GM18858 (cell line): ENCODE data around the gene HOXA5.

Experiments
- ATAC-seq: cut with Tn5 transposase; IDR thresholded peaks from one replicate; pipeline ENCODE4 v1.9.1; 2021; ENCODE audit not compliant: unreplicated experiment

HOXA5 gene

DNA sequence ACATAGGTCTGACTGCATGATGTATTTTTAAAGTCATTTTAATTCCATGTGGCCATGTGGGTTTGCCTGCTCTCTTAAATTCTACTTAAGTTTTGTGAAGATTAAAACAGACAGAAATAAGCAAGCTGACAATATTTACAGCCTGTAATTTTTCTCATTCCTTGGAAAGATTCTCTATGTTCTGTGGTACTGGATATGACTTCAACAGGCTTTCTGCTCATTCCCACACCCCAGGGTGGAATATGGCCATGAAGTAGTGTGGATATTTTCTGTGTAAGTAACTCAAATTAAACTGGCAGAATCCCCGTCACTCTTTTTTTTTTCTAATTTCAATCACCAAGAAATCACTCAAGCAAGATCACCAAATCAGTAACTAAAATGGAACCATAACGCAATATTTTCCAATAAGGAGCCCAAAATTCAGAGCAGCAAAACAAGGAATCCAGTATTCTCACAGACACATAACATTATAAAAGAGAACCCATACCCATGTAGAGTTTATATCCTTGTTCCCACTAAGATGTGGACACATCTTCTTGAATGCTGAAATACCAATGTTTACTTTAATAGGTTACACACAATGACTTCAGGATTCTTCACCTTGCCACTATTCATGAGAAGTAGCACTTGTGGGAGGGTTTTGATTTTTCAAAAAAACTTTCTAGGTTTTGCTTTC, 5.7 kb downstream of the HOXA5 start:
- no peak for ATAC-seq

DNA sequence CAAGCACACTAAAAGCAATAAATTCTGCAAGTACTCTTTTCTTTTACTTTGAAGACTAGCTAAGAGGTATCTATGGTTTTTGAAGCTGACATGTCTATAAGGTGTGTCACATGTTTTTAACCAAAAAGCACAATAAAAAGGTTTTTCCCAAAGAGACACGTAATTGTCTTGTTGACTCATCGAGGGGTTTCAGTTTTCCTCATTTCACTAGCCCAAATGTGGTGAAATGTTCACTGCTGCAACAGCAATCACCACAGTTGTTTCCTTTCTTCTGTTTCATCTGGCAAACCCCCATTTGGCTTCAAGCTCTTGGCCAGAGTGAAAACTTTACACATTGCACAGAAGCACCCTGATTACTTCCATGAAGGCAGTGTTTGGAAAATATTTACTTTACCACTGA, 9.1 kb downstream of the HOXA5 start:
- no peak for ATAC-seq

DNA sequence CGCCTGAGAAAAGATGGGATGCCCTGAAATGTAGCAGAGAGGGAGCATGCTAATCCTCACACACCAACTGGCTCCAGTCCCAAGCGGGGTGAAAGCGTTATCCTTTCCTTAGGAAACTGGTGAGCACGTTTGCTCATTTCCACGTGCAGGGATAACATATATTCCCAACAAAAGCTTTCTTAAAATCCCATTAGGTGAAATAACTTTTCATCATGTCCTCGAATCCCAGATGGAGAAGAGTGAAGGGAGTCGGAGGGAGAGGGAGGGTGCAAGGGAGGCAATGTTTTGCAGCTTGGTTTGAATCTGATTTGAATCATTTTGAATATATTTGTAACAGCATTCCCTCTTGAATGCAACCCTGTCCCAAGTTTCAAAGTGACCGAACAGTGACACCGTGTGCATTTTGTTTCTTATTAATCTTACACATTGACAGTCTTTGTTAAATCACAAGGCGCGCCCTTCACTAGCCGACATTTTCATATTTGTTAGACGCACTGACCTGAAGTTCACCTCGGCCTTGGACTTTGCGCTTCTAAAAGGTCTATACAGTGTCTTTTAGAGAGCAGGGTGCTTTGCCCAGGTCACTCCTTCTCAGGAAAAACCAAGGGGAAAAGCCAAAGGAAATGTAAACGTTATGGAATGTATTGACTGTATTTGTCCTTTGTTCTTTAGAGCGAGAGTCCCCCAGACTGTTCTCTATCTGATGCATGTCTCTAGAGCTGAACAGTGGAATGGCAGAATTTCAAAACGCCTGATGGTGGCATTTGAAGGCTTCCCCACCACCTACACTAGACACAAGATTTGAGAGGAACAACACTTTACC, 9.9 kb downstream of the HOXA5 start:
- no peak for ATAC-seq

DNA sequence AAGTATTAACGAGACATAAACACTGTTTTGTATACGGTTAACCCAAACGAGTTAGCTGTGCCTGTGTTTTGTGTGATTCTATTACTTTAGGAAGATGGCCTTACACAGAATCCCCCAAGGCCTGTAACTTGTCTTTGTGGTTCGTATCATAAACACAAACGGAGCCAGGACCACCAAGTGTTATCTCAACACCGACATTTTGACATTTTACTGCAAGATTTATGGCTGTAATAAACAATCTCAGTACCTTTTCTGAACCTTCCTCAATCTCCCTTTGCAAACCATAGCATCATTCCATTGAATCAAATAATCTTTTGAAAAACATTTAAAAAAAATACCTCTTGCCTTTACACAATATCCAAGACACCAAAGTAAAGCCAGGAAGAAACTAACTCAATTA, 10.5 kb downstream of the HOXA5 start:
- ATAC-seq, result no peak

DNA sequence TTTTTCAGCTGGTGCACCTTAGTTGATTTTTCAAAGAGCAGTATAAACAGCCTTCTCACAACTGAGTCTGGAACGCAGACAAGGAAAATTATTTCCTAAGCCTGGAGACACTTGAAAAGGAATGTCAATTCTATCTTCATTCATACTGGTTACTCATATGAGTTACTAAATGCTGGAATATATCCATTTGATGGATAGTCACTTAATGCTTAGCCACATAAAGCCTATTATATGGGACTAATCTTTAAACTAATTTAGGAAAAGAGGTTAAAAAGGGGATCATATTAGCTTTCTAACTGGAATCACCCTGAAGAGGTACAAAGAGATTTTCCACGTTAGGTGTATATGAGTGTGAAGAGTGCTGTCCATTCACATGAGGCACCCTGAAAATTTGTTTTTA, 11.3 kb downstream of the HOXA5 start:
- ATAC-seq, result no peak

DNA sequence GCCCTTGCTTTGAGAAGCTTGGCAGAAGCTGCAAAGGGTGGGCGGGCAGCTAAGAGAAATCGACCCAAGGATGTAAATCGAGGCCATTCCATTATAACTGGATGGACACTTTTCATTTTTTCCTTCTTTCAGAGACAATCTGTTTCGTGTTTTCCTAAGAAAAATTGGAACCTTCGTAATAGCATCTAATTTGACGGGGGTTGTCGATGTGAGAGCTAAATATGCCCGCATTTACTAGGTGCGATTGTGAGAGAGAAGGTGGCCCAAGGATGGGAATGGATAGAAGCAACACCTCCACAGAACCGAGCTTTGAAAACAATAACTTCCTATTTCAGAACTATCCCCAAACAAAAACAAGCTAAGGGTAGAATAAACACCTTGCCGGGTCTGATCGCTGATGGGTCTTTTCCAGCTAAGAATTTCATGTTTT, 12.1 kb downstream of the HOXA5 start:
- no peak for ATAC-seq

DNA sequence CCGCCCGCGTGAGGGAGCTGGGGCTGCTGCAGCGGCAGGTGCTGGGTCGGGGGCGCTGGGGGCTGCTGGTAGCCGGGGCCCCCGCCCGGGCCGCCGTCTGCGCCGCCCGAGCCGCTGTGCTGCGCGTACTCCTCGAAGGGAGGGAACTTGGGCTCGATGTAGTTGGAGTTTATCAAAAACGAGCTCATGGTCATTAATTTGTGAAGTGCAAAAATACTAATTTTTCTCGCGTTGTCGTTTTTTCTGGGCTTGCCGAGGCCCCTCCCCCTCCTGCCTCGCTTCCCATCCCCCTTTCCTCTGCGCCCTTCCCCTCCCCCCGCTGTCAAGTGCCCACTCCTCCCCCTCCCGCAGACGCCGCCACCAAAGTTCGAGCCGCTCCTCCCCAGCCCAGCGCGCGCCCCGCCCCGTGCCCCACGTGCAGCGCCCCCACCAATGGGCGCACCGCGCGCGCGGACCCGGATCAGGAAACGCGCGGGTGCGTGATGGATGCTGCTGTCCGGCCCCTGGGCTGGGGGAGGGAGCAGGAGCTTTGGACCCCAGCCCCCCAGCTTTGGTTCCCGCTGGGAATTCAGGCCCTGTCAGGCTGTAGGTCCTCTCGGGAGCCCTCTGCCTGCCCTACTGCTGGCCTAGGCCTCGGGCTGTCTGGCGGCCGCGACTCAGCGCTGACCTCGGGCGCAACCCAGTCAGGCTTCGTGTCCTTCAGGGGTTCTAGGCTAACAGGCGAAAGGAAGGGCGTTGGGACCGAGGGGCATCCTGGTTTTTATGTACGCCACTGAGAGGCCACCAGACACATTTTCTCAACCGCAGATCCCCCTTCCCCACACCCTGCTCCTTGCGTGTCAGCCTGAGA, 12.7 kb downstream of the HOXA5 start, which contains the start of gene HOXA4:
HOXA4 (minus strand) TSS at position 218 of the 850 bp plus-strand sequence; CDS start at position 194, 24 bp downstream.
- ATAC-seq, result no peak

DNA sequence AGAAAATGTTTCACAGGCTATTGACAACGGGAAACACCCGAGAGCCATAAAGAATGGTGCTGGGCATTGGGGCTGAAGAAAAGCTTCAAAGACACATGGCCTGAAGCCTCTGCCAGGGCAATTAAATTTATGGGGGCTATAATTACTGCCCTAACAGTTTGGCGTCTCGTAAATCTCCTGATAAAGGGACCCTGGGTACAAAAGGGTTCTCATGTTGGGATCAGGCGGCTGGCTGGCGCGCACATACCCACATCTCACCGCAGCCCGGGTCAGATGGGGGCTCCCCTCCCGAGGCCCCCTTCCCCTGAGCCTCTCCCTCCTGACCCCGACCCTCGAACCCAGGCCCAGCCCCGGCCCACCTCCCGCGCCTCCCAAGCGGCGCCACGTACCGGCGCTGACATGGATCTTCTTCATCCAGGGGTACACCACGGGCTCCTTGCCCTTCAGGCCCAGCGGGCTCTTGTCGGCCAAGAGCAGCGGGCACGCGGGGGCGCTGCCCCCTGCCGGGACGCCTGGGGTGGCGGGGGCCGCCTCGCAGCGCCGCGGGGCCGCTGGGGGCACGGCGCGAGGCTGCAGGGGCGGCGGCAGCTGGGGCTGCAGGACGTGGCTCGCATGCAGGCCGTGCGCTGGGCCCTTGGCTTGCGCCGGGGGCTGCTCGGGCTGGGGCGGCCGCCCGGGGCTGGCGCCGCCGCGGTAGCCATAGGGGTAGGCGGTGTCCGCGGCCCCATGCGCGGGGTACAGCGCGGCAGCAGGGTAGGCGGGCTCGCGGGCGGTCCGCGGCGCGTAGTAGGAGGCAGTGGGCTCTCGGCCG, 13.5 kb downstream of the HOXA5 start:
- ATAC-seq, result no peak

DNA sequence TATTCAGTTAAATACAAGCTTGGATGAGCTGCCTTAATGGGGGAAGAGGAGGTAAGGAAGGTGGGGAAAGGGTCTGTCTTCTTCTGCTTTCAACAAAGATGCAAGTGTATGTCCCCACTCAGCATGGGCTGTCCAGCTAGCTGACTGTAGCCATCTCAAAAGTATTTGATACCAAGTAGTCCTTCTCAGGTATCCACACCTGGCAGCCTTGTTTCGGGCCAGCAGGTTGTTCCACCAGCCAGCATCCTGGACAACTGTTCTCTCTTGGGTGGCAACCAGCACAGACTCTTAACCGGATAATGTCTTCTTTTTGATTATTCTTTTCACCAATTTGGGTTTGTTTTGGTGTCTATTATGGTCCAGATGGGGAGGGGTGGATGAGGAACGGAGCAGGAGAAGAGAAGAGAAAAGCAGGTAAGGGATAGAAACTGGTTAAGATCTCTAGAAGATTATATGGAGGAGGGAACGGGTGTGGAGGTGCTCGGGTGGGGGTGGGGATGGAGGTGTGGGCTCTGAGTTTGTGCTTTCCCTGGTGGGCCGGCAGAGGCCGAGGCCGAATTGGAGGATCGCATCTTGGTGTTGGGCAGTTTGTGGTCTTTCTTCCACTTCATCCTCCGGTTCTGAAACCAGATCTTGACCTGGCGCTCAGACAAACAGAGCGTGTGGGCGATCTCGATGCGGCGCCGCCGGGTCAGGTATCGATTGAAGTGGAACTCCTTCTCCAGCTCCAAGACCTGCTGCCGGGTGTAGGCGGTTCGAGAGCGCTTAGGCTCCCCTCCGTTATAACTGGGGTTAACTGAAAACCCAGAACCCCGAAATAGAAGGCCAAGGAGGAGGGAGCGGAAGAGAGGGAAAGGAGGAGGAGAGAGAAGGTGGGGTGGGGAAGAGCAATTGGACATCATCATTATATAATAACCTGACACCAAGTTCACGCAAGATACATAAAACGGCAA, 14.4 kb downstream of the HOXA5 start:
- ATAC-seq, result no peak

DNA sequence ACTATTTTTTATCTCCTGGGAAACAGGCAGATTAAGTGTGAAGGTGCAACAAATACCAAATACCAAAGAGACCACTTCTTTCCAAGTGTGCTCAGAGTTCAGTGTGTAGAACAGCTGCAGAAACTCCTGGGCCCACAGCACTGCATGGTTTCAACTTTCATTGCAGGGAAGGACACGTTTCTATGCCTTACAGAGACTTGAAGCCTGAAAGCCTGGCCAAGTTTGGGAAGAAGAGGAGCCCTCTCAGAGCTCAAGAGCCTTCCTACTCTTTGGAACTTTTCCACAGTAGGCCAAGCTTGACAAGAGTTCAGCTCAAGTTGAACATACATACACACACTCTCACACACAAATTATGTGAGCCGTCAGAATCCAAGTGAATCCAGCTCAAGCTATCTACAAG, 15.4 kb downstream of the HOXA5 start:
- no peak for ATAC-seq

DNA sequence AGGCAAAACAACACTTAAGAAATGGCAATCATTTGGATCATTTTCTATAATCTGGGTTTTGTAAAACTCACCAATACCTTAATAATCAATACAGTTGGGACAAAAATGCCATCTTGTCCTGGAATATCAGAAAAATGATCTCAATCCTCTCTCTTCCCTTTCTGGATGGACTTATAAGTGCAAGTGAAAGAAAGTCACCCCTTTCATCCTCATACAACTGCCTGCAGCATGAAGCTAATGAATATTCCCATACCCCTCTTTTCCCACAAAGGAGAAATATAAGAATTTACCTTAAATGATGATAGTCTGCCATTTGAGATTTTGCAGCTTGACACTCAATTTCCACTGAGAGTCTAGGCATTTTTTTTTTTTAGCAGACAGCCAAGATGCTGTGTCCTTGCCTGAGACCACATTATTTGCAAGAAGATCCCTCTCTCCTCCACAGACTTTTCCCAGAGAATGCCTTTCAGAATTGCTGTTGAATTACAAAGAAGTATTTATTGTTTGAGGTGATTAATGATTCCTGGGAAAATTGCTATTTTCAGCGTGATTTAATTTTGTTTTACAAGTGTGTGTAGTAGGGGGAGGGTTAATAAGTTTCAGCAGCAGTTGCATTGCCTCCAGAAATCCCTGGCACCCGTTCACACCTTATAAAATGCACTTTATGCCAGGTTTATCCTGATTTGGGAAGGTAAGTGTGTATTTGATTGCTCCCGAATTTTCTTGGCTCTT, 16.7 kb downstream of the HOXA5 start:
- no peak for ATAC-seq

DNA sequence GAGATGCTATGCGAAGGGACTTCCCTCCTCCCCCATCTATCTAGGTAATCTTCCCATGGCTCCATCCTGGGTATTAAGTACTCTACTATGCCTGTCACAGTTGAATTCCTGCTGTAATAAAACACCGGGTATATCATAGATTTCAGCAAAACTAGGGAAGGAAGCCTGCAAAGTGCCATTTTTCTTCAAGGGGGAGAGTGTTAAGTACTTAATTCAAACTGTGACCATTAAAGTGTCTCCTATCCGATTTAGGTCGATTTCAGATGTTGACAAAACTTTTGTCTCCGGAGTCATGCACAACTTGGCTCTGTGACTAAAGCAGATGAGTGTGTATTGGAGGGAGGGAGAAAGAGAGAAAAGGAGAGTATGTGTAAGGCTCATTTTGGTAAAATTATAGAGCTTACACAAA, 17.5 kb downstream of the HOXA5 start:
- no peak for ATAC-seq

DNA sequence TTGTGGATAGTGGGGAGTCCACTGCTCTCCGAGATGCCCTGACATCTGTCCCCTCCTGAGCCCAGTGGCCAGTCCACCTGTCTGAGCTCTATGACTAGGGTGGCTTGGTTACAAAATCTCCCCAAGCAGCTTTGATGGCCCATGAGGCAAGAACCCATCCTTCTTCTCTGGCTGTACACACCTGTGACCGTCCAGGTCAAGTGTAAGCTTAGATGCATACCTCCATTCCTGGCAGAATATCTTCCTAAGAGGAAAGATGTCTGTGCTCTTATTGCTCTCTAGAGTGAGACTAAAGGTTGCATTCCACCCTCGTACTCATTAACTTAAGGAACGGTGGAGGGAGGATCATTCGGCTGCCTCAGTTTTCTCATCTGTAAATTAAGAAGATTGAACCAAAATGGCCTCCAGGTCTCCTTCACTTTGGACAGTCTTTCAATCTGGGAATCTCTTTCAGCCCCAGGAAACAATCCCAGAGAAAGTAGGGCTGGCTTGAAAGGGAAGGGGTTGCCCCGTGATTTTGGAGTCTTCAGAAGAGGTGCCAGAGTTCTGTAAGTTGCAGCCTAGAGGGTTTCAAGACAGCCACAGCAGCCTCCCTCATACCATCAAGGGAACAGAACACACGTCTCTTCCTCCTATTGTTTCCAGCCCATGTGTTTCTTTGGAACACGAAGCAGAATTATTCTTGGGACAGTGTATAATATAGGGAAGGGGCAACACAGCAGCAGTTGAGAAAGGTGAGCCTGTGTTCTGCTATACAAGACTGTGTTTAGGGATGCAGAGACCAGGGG, 18.4 kb downstream of the HOXA5 start:
- no peak for ATAC-seq

DNA sequence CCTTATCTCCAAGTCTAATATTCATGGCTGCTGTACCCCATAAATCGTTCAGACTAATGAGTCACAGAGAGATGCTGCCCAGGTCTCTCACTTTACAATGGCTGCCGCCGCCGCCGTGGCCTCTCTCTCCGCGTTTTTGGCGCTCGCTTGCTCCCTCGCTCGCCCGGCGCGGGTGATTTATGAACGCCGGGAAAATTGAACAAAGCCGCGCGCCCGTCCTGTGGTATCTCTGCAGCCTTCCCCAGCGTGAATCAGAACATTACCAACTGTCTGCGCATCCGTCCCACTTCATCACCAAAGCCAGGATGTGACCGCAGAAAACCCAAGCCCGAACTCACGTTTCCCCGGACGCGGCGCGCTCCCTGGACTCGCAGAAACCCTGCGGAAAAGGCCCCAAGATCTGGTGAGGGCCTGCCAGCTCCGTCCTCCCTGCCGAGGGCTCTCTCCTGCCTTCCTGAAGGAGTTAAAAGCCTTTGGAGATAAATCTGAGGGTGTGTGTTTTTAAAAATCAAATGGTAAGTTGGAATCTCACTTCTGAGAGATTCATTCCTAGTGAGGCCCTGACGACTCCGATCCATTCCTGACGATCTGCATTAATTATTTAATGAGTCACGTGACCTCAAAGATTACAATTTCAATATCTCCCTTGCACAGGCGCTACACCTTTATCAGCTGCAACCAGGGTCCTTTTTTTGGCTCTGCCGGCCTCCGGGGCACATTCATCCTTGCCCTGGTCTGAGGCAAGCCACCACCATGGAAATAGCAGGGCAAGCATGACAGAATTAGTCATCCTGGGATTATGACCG, 19.2 kb downstream of the HOXA5 start:
- ATAC-seq, result no peak

DNA sequence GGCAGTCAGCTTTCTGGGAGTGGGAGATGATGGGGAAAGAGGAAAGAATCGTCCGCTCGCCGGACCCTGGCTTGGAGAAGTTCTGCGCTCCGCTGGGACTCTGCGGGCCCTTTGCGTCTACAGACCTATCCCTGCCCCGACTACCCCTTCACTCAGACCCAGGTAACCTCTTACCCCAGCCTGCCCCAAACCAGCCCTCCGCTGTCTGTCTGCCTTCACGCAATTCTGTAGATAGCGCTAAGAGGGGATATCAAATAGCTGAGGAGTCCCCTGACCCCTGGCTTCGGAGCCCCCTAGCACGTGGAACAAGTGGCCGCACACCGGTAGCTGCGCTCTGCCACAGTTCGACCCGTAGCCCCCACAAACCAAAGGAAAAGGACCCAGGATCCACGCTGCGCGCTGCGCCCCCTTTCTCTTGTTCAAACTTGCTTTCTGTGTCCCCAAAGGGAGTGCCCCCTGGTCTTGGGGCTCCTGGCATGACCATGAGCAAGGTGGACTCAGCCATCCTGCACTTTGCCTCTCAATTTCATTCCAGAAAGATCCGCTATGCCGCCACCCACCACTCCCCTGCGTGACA, 19.9 kb downstream of the HOXA5 start:
- no peak for ATAC-seq

DNA sequence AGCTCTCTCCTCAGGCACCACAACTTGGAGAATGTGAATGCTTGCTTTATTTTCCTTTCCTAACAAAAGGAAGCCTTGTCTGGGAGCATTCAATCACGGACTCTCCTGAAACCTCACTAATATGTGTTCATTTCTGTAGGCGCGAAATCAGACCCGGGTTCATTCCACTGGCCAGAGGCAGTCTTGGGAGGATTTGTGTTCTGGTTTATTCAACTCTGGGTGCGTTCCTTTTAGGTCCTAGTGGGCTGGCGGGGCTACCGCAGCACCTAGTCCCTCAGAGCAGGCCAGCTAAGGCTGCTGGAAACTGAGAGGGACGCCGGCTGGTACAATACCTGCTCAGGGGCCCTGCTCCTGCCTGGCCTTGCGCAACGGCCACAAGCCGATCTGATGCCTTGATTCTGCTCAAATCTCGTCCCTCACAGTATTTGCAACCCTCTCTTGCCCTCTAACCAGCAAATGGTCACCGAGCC, 20.4 kb downstream of the HOXA5 start:
- ATAC-seq, result no peak
